Caco-2 (cell line): ENCODE measurements around the gene P2RY2. TPM values are rescaled to one million over a fixed set of nuclear protein-coding genes. Genes with fewer than 3 reads are reported as not detected.
"Not testable (repeated sequence)": the region's sequence is repeated elsewhere in the genome, so short reads cannot be mapped to it uniquely, and the experiment has no call there.

Experiments
- BruUV-seq: library from RNA; stranded (reverse); fragments of 400-500 nt; replicated peaks from 2 replicates; lab custom pipeline; 2021; lab: Mats Ljungman, UMichigan
- CTCF ChIA-PET: fragments of 300-600 bp; sonication (Branson Sonifier 250); formaldehyde crosslinking; loops from one replicate; lab custom pipeline; 2022; ENCODE audit warnings: antibody characterized with exemption; lab: Charles Lee
- POLR2A ChIA-PET: fragments of 300-600 bp; sonication (Branson Sonifier 250); formaldehyde crosslinking; loops from one replicate; lab custom pipeline; 2022; ENCODE audit warnings: antibody characterized with exemption; lab: Charles Lee
- DNase-seq, 2 experiments: peaks; one replicate each; pipeline versions ENCODE4 v3.0.0 to v3.0.0-alpha.2; 2020 to 2022
- H3K27me3 ChIP-seq: replicated peaks from 2 replicates; pipeline ENCODE4 v1.6.0; 2011; ENCODE audit warnings: low read length; ENCODE audit not compliant: control insufficient read depth, insufficient read depth
- H3K36me3 ChIP-seq: 2 replicates; pipeline ENCODE4 v1.5.1; 2011; ENCODE audit warnings: low read length; ENCODE audit not compliant: control insufficient read depth, insufficient read depth
- H3K4me1 ChIP-seq: fragments of 250-450 bp; sonication (Bioruptor Pico); 2 replicates; pipeline ENCODE4 v1.5.1; 2020; ENCODE audit warnings: mild to moderate bottlenecking
- H3K4me3 ChIP-seq: 2 replicates; pipeline ENCODE4 v1.5.1; 2011; ENCODE audit warnings: low read depth, mild to moderate bottlenecking, control low read depth, low read length
- H3K9me3 ChIP-seq: fragments of 250-450 bp; sonication (Bioruptor Pico); 2 replicates; pipeline ENCODE4 v1.5.1; 2020; ENCODE audit warnings: mild to moderate bottlenecking, moderate library complexity
- H3K27ac Mint-ChIP-seq: one replicate; pipeline ENCODE4 v1.8.0; 2022; ENCODE audit warnings: mixed read lengths; ENCODE audit not compliant: unreplicated experiment
- H3K27me3 Mint-ChIP-seq: one replicate; pipeline ENCODE4 v1.8.0; 2022; ENCODE audit warnings: mixed read lengths; ENCODE audit not compliant: insufficient read depth, unreplicated experiment
- H3K36me3 Mint-ChIP-seq: one replicate; pipeline ENCODE4 v1.8.0; 2022; ENCODE audit warnings: mild to moderate bottlenecking, mixed read lengths; ENCODE audit not compliant: insufficient read depth, unreplicated experiment
- H3K4me1 Mint-ChIP-seq: one replicate; pipeline ENCODE4 v1.8.0; 2022; ENCODE audit warnings: low read depth, mixed read lengths; ENCODE audit not compliant: unreplicated experiment
- H3K4me3 Mint-ChIP-seq: one replicate; pipeline ENCODE4 v1.8.0; 2022; ENCODE audit warnings: mild to moderate bottlenecking, moderate library complexity, mixed read lengths; ENCODE audit not compliant: unreplicated experiment
- H3K9me3 Mint-ChIP-seq: one replicate; pipeline ENCODE4 v1.8.0; 2022; ENCODE audit warnings: mixed read lengths; ENCODE audit not compliant: unreplicated experiment
- CTCF ChIP-seq, 2 experiments: fragments of 200-600 bp in 1 of 2; IDR thresholded peaks; 1 replicate in 1 of 2; 2 replicates in 1 of 2; pipeline versions ENCODE4 v1.5.1 to v1.8.0; 2011 to 2022; ENCODE audit warnings: antibody characterized with exemption in 1 of 2, control low read depth in 1 of 2, inconsistent platforms in 1 of 2, low read depth in 1 of 2, low read length in 1 of 2, mild to moderate bottlenecking in 1 of 2, moderate library complexity in 1 of 2; ENCODE audit not compliant: insufficient read depth in 1 of 2, severe bottlenecking in 1 of 2, unreplicated experiment in 1 of 2
- intact Hi-C: fragments of 100-400 bp; cut with micrococcal nuclease; formaldehyde crosslinking; loops from one replicate; pipeline ENCODE4 v1.10.0; 2022; ENCODE audit not compliant: unreplicated experiment
- total RNA-seq: library from RNA; stranded (reverse); gene quantifications from 2 replicates; pipeline ENCODE4 v1.2.3, GENCODE V29; 2022

P2RY2 gene
- total RNA-seq, 1 experiment from 2014 or later, result 10.4 TPM

- peaks cover 71% of the 10 kb centered on the region for H3K4me1 Mint-ChIP-seq
- POLR2A ChIA-PET, result no interaction called here
- peaks cover 94% of the 10 kb centered on the region for H3K4me1 ChIP-seq
Measured at GRCh38 chr11:73197348-73197747, 20.7 kb upstream of the P2RY2 start.

DNA sequence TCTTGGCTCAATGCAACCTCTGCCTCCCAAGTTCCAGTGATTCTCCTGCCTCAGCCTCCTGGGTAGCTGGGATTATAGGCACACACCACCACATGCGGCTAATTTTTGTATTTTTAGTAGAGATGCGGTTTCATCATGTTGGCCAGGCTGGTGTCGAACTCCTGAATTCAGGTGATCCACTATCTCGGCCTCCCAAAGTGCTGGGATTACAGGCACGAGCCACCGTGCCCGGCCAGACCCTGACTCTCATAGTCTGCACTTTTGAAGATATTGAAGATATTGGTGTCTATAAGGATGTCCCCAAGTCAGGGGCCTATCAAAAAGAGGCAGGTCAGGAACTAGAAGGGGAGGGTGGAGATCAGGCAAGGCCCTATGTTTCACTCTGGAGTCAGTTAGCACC is 20.3 kb upstream of the P2RY2 start:
- H3K9me3 Mint-ChIP-seq, POLR2A ChIA-PET, H3K4me3 Mint-ChIP-seq, intact Hi-C loops, BruUV-seq, H3K9me3 ChIP-seq, H3K4me3 ChIP-seq, H3K27ac Mint-ChIP-seq, H3K36me3 ChIP-seq, H3K27me3 Mint-ChIP-seq, H3K27me3 ChIP-seq: not testable (repeated sequence)
- CTCF ChIA-PET, result interaction anchor here (0.7 kb wide), 1 partner anchor 20 kb away, joined by 5 read pairs; no protein-coding TSS in a partner anchor
- peaks cover 70% of the 10 kb centered on the region for H3K4me1 Mint-ChIP-seq
- peak in 1 of 2 experiments; percentile 21 for DNase-seq
- H3K36me3 Mint-ChIP-seq, result peaks cover 14% of the 10 kb centered on the region
- peaks cover 94% of the 10 kb centered on the region for H3K4me1 ChIP-seq

More at GRCh38 chr11:73197348-73197747, 20.7 kb upstream of the P2RY2 start:
- Histone ChIP-seq H3K4me3 (no peak overlapping the region), H3K9me3 (no peaks in the 10 kb centered on the region), H3K36me3 (no peaks in the 10 kb centered on the region), H3K27me3 (no peaks in the 10 kb centered on the region)
- H3K4me3 Mint-ChIP-seq, result no peak overlapping the region
- CTCF ChIA-PET, result interaction anchor here (0.7 kb wide), 1 partner anchor 20 kb away, joined by 5 read pairs; no protein-coding TSS in a partner anchor
- no peak overlapping the region for H3K27ac Mint-ChIP-seq
- no peaks in the 10 kb centered on the region for H3K27me3 Mint-ChIP-seq
- BruUV-seq, result no TSS peak
- H3K36me3 Mint-ChIP-seq, result peaks cover 14% of the 10 kb centered on the region
- intact Hi-C loops, result no loop called here
- no peaks in the 10 kb centered on the region for H3K9me3 Mint-ChIP-seq
- no peak for TF ChIP-seq CTCF (IDR thresholded peaks at IDR 0.05; ENCODE audit: insufficient read depth in 1 of 2, low read depth in 1 of 2, low read length in 1 of 2, severe bottlenecking in 1 of 2, unreplicated experiment in 1 of 2)
- DNase-seq, result peak in 1 of 2 experiments; percentile 68

DNA sequence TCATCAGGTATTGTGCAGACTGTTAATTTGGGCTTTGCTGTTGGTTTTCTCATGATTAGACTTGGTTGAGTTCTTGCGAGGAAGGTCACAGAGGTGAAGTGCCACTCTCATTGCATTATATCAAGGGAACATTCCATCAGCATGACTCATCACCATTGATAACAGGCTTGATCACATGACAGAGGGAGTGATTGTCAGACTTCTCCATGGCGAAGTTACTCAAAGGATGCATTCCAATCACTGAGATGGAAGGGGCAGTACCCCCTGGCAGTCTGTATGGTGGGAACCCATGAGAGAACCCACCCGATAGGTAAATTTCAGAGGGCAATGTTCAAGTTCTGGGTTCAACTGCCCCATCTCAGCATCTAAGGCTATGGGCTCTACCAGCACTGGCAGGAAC is 19.4 kb upstream of the P2RY2 start:
- peaks cover 14% of the 10 kb centered on the region for H3K36me3 Mint-ChIP-seq
- no peak for TF ChIP-seq CTCF (IDR thresholded peaks at IDR 0.05; ENCODE audit: insufficient read depth in 1 of 2, low read depth in 1 of 2, low read length in 1 of 2, severe bottlenecking in 1 of 2, unreplicated experiment in 1 of 2)
- Histone ChIP-seq H3K4me3 (no peak overlapping the region), H3K9me3 (no peaks in the 10 kb centered on the region), H3K27me3 (no peaks in the 10 kb centered on the region), H3K4me1 (peaks cover 92% of the 10 kb centered on the region), H3K36me3 (no peaks in the 10 kb centered on the region)
- ChIA-PET CTCF (no interaction called here), POLR2A (no interaction called here)
- peak overlapping the region; percentile 11 for H3K4me3 Mint-ChIP-seq
- H3K27me3 Mint-ChIP-seq, result no peaks in the 10 kb centered on the region
- peak; percentile 81 to 88 for DNase-seq
- BruUV-seq, result no TSS peak
- intact Hi-C loops, result no loop called here
- H3K4me1 Mint-ChIP-seq, result peaks cover 67% of the 10 kb centered on the region
- H3K9me3 Mint-ChIP-seq, result no peaks in the 10 kb centered on the region
- peak overlapping the region; percentile 54 for H3K27ac Mint-ChIP-seq
